IPS DF 19.7 (cell line): ENCODE measurements around the gene OR52B2.

Source experiments
- DNase-seq: peaks from one replicate; pipeline ENCODE4 v3.0.0-alpha.2; 2013; ENCODE audit warnings: low read depth, low spot score

The OR52B2 gene

DNA sequence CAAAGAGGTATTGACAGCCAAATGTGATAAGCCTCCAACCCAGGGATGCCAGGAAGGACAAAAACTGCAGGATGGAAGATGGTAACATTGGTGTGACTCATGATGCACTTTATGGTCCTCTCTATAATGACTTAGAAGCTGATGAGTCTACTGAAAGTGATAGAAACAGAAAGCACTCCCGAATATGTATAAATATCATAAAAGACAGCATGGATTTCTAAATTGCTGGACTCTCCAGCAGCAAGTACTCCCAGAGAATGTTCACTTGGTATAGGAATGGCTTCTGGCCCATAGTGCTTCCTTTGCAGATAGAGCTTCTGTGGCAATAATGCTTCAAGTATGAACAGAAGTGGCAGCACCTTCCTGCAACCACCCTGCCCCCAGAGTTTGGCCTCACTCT lies at the start of gene OR52B2:
Gene OR52B2, minus strand, starts transcription at position 101 of the 400 bp plus-strand sequence. Its CDS starts 0 bp downstream, at position 101.
- no peak for DNase-seq

- DNase-seq = no peak
Observed at GRCh38 chr11:6219359-6219758, 49.2 kb upstream of the OR52B2 start.

- DNase-seq = no peak
Observed at GRCh38 chr11:6217722-6218121, 47.6 kb upstream of the OR52B2 start.

DNA sequence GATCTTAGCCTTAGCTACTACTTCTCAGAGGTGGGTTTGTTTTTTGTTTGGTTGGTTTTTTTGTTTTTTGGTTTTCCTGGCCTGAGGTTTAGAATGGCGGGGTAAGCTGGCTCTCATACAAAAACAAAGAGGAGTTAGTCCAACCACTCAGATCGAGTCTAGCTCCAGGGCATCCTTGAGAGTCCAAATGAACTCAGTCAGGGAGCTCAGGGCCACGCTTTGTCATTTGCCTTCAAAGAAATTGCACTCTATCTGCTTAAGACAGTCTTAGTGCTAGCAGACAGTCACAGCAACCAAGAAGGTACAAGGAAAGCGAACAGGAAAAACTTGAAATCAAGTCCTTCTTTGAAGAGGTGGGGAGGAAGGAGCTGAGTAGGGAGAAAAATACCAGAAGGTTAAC lies 46.4 kb upstream of the OR52B2 start:
- DNase-seq = no peak

GRCh38 chr11:6214530-6214929 lies 44.4 kb upstream of the OR52B2 start:
- DNase-seq = no peak

- no peak for DNase-seq
Observed at GRCh38 chr11:6210274-6210955, 40.3 kb upstream of the OR52B2 start.

- no peak for DNase-seq
Observed at GRCh38 chr11:6209801-6210200, 39.7 kb upstream of the OR52B2 start.

- DNase-seq = no peak
Observed at GRCh38 chr11:6206456-6207180, 36.5 kb upstream of the OR52B2 start.

- DNase-seq = no peak
Observed at GRCh38 chr11:6205366-6205765, 35.2 kb upstream of the OR52B2 start, which contains the start of gene C11orf42. Gene C11orf42, plus strand, starts transcription at chr11:6205557. Its CDS starts 59 bp downstream, at chr11:6205616.

DNA sequence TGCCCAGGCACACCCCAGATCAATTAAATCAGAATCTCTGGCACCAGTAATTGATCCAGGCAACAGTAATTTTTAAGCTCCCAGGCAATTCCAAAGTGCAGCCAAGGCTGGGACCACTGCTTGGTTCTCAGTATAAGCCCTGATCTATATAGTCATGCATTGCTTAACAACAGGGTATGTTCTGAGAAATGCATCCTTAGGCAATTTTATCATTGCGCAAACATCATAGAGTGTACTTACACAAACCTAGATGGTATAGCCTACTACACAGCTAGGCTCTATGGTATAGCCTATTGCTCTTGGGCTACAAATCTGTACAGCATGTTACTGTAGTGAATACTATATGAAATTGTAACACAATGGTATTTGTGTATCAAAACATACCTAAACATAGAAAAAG lies 34.6 kb upstream of the OR52B2 start:
- no peak for DNase-seq

DNA sequence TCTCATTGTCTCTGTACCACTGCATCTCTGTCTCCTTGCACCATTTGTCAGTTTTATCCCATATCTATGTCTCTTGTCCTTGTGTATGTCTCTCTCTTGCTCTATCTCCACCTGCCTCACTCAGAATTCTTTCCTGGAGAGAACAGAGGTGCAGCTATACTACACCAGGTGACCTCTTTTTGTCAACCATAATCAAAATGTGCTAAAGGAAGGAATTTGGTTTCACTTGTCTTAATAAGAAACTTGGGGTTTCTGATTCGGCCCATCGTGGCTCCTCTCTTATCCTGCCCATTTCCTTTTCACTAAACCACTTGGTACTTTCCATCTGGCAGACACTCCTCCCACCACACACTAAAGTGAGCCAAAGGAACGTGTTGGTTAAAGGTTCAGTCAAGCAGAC lies 33.2 kb upstream of the OR52B2 start:
- no peak for DNase-seq

DNA sequence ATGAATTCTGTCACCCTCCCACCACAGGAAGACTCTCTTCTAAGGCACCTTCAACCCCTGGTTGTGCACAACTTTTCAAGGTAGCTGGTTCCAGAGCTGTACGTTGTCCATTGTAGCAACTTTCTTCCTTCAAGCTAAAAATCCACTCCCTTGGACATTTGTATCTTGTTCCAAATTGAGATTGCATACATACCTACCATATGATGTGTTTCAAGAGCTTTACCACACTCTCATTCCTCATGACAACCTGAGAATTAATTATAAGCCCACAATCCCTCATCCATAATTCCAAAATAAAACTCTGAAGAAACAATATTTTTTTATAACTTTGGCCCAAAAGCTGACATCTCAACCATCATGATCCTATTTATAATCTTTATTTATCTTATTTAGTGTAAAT lies 31.9 kb upstream of the OR52B2 start:
- DNase-seq = no peak

DNA sequence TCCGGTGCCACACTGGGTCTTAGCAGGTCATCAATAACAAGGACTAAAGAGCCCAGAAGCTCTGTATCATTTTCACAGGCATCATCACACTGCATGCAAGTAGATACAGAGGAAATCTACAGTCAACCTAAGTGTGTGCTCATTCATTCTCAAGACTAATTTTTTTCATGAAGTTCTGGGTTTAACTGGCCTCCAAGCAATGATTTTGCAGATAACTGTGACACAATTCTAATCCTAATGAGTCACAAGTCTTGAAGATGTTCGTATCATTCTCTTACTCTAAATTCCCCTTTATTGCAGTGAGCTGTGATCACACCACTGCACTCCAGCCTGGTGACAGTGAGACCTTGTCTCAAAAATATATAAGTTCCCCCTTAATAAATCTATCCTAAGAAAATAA lies 31.4 kb upstream of the OR52B2 start:
- no peak for DNase-seq

DNA sequence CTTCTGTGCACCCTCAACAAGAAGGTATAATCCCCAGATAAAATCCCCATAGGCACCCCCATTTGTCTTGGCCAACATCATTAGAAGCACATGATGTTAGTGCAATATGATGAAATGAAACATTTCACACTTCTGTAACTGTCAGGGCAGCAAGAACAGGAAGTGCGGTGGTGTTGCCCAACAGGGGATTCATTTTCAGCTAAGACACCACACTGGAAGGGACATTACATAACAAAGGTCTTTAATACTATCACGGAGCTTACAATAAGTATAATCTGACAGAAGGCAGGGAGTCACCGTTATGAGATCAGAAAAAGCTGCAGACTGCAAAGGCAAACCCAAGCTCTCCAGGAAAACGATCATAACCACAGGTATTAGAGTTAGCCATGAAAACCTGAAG lies 30.8 kb upstream of the OR52B2 start:
- DNase-seq = no peak

GRCh38 chr11:6199174-6199810 lies 29.2 kb upstream of the OR52B2 start, which contains the start of gene OR52W1:
Gene OR52W1, plus strand, starts transcription at chr11:6199224. Its CDS starts 0 bp downstream, at chr11:6199224.
- DNase-seq = no peak

DNA sequence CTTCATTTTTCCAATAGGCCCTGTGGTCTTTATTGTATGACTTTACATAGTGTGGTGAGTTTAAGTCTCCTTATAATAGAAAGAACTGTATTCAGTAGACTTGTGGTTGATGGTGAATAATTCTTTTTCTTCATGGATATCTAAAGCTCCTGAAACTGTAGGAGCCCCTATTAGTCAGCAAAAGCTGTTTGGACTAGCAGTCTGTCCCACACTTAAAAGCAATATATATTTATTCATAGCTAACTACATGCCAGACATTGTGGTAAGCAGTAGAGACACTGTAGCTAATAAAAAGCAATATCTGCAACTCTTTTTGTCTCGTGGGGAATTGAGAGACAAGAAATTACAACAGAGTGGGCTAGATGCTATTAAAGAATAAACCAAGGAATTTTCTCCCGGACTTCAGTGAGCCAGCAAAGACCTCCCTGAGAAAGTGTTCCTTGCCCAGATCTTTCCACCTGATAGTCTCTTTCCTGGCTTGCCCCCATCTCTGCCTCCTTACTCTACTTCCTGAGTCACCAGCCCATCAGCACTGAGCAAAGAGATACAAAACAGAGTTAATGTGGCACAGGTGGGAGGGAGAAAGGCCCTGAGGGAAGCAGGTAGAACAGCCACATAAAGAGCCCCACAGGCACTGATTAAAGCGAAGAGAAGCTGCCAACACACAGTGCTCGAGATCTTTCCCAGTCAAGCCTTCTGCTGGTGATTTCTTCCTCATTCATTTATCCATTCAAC lies 27.5 kb upstream of the OR52B2 start:
- no peak for DNase-seq

DNA sequence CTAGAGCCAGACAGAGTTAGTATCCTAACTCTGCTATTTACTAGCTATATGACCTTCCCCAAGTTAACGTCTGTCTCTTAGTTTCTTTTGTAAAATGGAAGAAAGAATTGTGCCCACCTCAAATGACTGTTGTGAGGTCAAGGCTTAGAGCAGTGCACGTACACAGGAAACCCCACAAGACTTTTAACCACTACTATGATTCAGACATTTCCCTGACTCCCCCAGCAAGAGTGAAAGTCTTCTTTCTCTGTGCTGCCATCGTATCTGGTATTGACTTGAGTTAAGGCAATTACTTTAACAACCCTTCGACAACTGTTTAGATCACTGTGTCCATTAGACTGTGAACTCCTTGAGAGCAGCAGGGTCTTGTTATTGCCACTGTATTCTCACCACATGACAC lies 26.3 kb upstream of the OR52B2 start:
- DNase-seq = no peak

DNA sequence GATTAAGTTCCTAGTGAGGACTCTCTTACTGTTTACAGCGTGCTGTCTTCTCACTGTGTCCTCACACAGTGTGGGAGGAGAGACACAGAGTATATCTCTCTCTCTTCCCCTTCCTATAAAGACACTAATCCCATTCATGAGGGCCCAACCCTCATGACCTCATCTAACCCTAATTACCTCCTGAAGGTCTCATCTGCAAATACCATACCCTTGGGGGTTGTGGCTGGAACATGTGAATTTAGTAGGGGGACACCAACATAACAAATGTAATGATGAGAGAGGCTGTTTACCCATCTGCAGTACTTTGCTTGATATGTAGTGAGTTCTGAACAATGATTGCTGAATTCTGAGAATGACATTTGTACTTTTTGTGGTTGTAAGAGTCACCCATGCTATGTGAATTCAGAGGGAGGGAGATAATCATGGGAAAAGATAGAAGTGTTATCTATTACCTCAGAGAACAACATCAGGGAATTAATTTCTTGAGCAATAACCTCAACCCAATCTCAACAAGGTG lies 24.0 kb upstream of the OR52B2 start:
- DNase-seq = no peak

GRCh38 chr11:6191742-6192141 lies 21.6 kb upstream of the OR52B2 start:
- DNase-seq = no peak

DNA sequence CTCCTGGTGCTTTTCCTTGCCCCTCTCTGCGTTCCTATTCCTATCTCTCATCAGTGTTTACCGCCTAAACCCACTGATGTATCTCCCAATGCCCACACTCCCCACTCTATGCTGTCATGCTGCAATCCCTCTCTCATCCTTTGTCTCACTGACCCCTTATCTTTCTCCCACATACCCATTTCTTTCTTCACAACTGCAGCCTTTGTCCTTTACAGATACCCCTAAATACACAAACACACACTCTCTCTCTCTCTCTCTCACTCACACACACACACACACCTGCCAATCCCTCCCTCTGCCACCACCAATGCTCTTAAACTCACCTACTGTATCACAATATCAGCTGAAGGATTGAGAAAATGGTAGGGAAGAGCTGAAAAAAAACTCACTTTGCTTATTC lies 5.3 kb upstream of the OR52B2 start:
- no peak for DNase-seq

GRCh38 chr11:6156628-6157359 lies 13.3 kb downstream of the OR52B2 start:
- DNase-seq = no peak
